OCI-LY1 (cell line): ENCODE results near the gene TNNI3.

Experiments
- H2AFZ ChIP-seq: fragments of 200-600 bp; sonication (generic), shearing (Covaris generic); 2 replicates; pipeline ENCODE4 v1.6.0; 2014; ENCODE audit warnings: antibody characterized with exemption, mild to moderate bottlenecking, low read length
- H3F3A ChIP-seq: fragments of 200-600 bp; sonication (generic), shearing (Covaris generic); 2 replicates; pipeline ENCODE4 v1.6.0; 2014; ENCODE audit warnings: mild to moderate bottlenecking, antibody characterized with exemption, low read length, moderate library complexity; ENCODE audit not compliant: insufficient read depth
- H3K27ac ChIP-seq: fragments of 200-600 bp; sonication (generic); 2 replicates; pipeline ENCODE4 v1.5.1; 2014; ENCODE audit warnings: low read length, mixed run types, mild to moderate bottlenecking, low read depth; ENCODE audit not compliant: poor library complexity, severe bottlenecking
- H3K27me3 ChIP-seq: fragments of 200-600 bp; sonication (generic); 2 replicates; pipeline ENCODE4 v1.6.0; 2014; ENCODE audit warnings: antibody characterized with exemption, mild to moderate bottlenecking, low read length, moderate library complexity; ENCODE audit not compliant: insufficient read depth
- H3K36me3 ChIP-seq: fragments of 200-600 bp; sonication (generic); 2 replicates; pipeline ENCODE4 v1.6.1; 2014; ENCODE audit warnings: mild to moderate bottlenecking, antibody characterized with exemption, low read length, moderate library complexity, mixed read lengths; ENCODE audit not compliant: insufficient read depth
- H3K4me1 ChIP-seq: fragments of 200-600 bp; sonication (generic); 2 replicates; pipeline ENCODE4 v1.5.1; 2014; ENCODE audit warnings: mild to moderate bottlenecking, low read length, moderate library complexity; ENCODE audit not compliant: insufficient read depth, severe bottlenecking
- H3K4me2 ChIP-seq: fragments of 200-600 bp; sonication (generic), shearing (Covaris generic); 2 replicates; pipeline ENCODE4 v1.6.1; 2014; ENCODE audit warnings: low read length
- H3K4me3 ChIP-seq: fragments of 200-600 bp; sonication (generic); 2 replicates; pipeline ENCODE4 v1.5.1; 2014; ENCODE audit warnings: low read length, low read depth, mild to moderate bottlenecking, mixed read lengths; ENCODE audit not compliant: poor library complexity, severe bottlenecking
- H3K79me2 ChIP-seq: fragments of 200-600 bp; shearing (Covaris generic); 2 replicates; pipeline ENCODE4 v1.6.1; 2016; ENCODE audit warnings: mixed run types, low read length, mixed read lengths; ENCODE audit not compliant: insufficient read depth
- H3K9ac ChIP-seq: fragments of 200-600 bp; sonication (generic), shearing (Covaris generic); 2 replicates; pipeline ENCODE4 v1.6.1; 2014; ENCODE audit warnings: mild to moderate bottlenecking, low read length, mixed read lengths
- H3K9me2 ChIP-seq: fragments of 200-600 bp; sonication (generic), shearing (Covaris generic); 2 replicates; pipeline ENCODE4 v1.6.1; 2014; ENCODE audit warnings: low read depth, mild to moderate bottlenecking, low read length, mixed read lengths
- H3K9me3 ChIP-seq: fragments of 200-600 bp; shearing (Covaris generic); 2 replicates; pipeline ENCODE4 v1.6.1; 2014; ENCODE audit warnings: low read length, mixed read lengths
- H4K20me1 ChIP-seq: fragments of 200-600 bp; sonication (generic), shearing (Covaris generic); 2 replicates; pipeline ENCODE4 v1.6.0; 2016; ENCODE audit warnings: mild to moderate bottlenecking, low read length; ENCODE audit not compliant: insufficient read depth
- CTCF ChIP-seq: fragments of 200-600 bp; sonication (generic), shearing (Covaris generic); IDR thresholded peaks from 2 replicates; pipeline ENCODE4 v1.5.1; 2017; ENCODE audit warnings: mild to moderate bottlenecking, antibody characterized with exemption, low read length, moderate library complexity, mixed read lengths
- EZH2 ChIP-seq: fragments of 200-600 bp; sonication (generic), shearing (Covaris generic); IDR thresholded peaks from 2 replicates; pipeline ENCODE4 v1.8.0; 2017; ENCODE audit warnings: borderline replicate concordance, mixed run types, mild to moderate bottlenecking, antibody characterized with exemption, low read length, moderate library complexity, mixed read lengths

Gene TNNI3

GRCh38 chr19:55145232-55145631, 12.3 kb downstream of the TNNI3 start:
- TF ChIP-seq CTCF (no peak), EZH2 (no peak)
- Histone ChIP-seq H3K27ac (no peak overlapping the region), H3K27me3 (no peaks in the 10 kb centered on the region), H3K9ac (no peak overlapping the region), H3K9me3 (no peaks in the 10 kb centered on the region), H4K20me1 (no peaks in the 10 kb centered on the region), H3K4me2 (no peak overlapping the region), H3K36me3 (no peaks in the 10 kb centered on the region), H2AFZ (no peak overlapping the region), H3K4me3 (no peak overlapping the region), H3F3A (no peaks in the 10 kb centered on the region), H3K9me2 (no peaks in the 10 kb centered on the region), H3K4me1 (peaks cover 4% of the 10 kb centered on the region), H3K79me2 (no peaks in the 10 kb centered on the region)

GRCh38 chr19:55141696-55142095, 15.8 kb downstream of the TNNI3 start:
- no peaks in the 10 kb centered on the region for H3K79me2 ChIP-seq
- H3K9ac ChIP-seq = no peak overlapping the region
- no peaks in the 10 kb centered on the region for H3F3A ChIP-seq
- H3K4me2 ChIP-seq = no peak overlapping the region
- no peaks in the 10 kb centered on the region for H4K20me1 ChIP-seq
- H3K9me3 ChIP-seq = no peaks in the 10 kb centered on the region
- no peaks in the 10 kb centered on the region for H3K27me3 ChIP-seq
- no peak overlapping the region for H2AFZ ChIP-seq
- no peaks in the 10 kb centered on the region for H3K36me3 ChIP-seq
- no peak overlapping the region for H3K27ac ChIP-seq
- TF ChIP-seq CTCF (no peak), EZH2 (no peak)
- no peaks in the 10 kb centered on the region for H3K9me2 ChIP-seq
- peaks cover 2% of the 10 kb centered on the region for H3K4me1 ChIP-seq
- no peak overlapping the region for H3K4me3 ChIP-seq

- Histone ChIP-seq H3K4me1 (peaks cover 4% of the 10 kb centered on the region), H3K4me2 (no peak overlapping the region), H3K27ac (no peak overlapping the region), H3K9me3 (no peaks in the 10 kb centered on the region), H3K27me3 (peaks cover 2% of the 10 kb centered on the region), H2AFZ (no peak overlapping the region), H3F3A (no peaks in the 10 kb centered on the region), H4K20me1 (no peaks in the 10 kb centered on the region), H3K79me2 (no peaks in the 10 kb centered on the region), H3K4me3 (no peak overlapping the region), H3K9me2 (no peaks in the 10 kb centered on the region), H3K9ac (no peak overlapping the region), H3K36me3 (no peaks in the 10 kb centered on the region)
- TF ChIP-seq EZH2 (no peak), CTCF (no peak)
Measured at GRCh38 chr19:55137915-55138314, 19.6 kb downstream of the TNNI3 start.
